Progenitor cell of endocrine pancreas (in vitro differentiated cells): Measurements from ENCODE around the gene ACTN4. TPM values are rescaled to one million over a fixed set of nuclear protein-coding genes. Genes with fewer than 3 reads are reported as not detected.

ENCODE experiments used
- DNase-seq: peaks from one replicate; pipeline ENCODE4 v3.0.0; 2021; ENCODE audit warnings: low spot score; ENCODE audit not compliant: unreplicated experiment
- H3K27ac Mint-ChIP-seq: 2 replicates; pipeline ENCODE4 v1.8.0; 2021; ENCODE audit warnings: mild to moderate bottlenecking, moderate library complexity, mixed read lengths
- H3K27me3 Mint-ChIP-seq: 2 replicates; pipeline ENCODE4 v1.8.0; 2021; ENCODE audit warnings: mixed read lengths
- H3K36me3 Mint-ChIP-seq: 2 replicates; pipeline ENCODE4 v1.8.0; 2022; ENCODE audit warnings: mixed read lengths; ENCODE audit not compliant: insufficient read depth
- H3K4me1 Mint-ChIP-seq: 2 replicates; pipeline ENCODE4 v1.8.0; 2021; ENCODE audit warnings: low read depth, mixed read lengths
- H3K4me3 Mint-ChIP-seq: 2 replicates; pipeline ENCODE4 v1.8.0; 2021; ENCODE audit warnings: low read depth, mild to moderate bottlenecking, moderate library complexity, mixed read lengths
- H3K9me3 Mint-ChIP-seq: 2 replicates; pipeline ENCODE4 v1.8.0; 2021; ENCODE audit warnings: low read depth, mixed read lengths
- CTCF ChIP-seq: fragments of 200-600 bp; sonication (generic); IDR thresholded peaks from one replicate; pipeline ENCODE4 v1.5.0; 2021; ENCODE audit warnings: antibody characterized with exemption, mild to moderate bottlenecking; ENCODE audit not compliant: unreplicated experiment
- total RNA-seq: library from RNA; stranded (reverse); gene quantifications from 2 replicates; pipeline ENCODE4 v1.2.1, GENCODE V29; 2021

ACTN4 gene
- total RNA-seq, 1 donor from 2014 or later = 639 TPM

- Mint-ChIP-seq H3K4me3 (no peak within 1 kb of the TSS), H3K9me3 (no peaks in the 10 kb centered on the region), H3K36me3 (no peaks in the 10 kb centered on the region), H3K27me3 (peaks cover 8% of the 10 kb centered on the region), H3K27ac (peak within 1 kb of the TSS; percentile 80), H3K4me1 (no peaks in the 10 kb centered on the region)
- DNase-seq = no peak
- no peak for TF ChIP-seq CTCF
These were observed 126.2 kb downstream of the ACTN4 start, which contains the start of gene LGALS7 for GRCh38 chr19:38773469-38774177. LGALS7 (minus strand) TSS chr19:38773517; CDS start chr19:38773492, 25 bp downstream.

GRCh38 chr19:38774181-38774950, 126.9 kb downstream of the ACTN4 start:
- DNase-seq = no peak
- no peak for TF ChIP-seq CTCF
- no peaks in the 10 kb centered on the region for H3K36me3 Mint-ChIP-seq
- H3K9me3 Mint-ChIP-seq = no peaks in the 10 kb centered on the region
- no peaks in the 10 kb centered on the region for H3K4me1 Mint-ChIP-seq
- peak overlapping the region; percentile 80 for H3K27ac Mint-ChIP-seq
- H3K4me3 Mint-ChIP-seq = no peak overlapping the region
- peaks cover 6% of the 10 kb centered on the region for H3K27me3 Mint-ChIP-seq

GRCh38 chr19:38778733-38779132, 131.3 kb downstream of the ACTN4 start:
- no peak for DNase-seq
- no peak overlapping the region for H3K27ac Mint-ChIP-seq
- H3K36me3 Mint-ChIP-seq = no peaks in the 10 kb centered on the region
- no peaks in the 10 kb centered on the region for H3K4me1 Mint-ChIP-seq
- no peak for TF ChIP-seq CTCF
- no peaks in the 10 kb centered on the region for H3K9me3 Mint-ChIP-seq
- H3K27me3 Mint-ChIP-seq = peaks cover 12% of the 10 kb centered on the region
- H3K4me3 Mint-ChIP-seq = no peak overlapping the region

- no peak overlapping the region for H3K4me3 Mint-ChIP-seq
- H3K4me1 Mint-ChIP-seq = no peaks in the 10 kb centered on the region
- no peak for TF ChIP-seq CTCF
- H3K27ac Mint-ChIP-seq = no peak overlapping the region
- peaks cover 7% of the 10 kb centered on the region for H3K27me3 Mint-ChIP-seq
- no peak for DNase-seq
- no peaks in the 10 kb centered on the region for H3K36me3 Mint-ChIP-seq
- H3K9me3 Mint-ChIP-seq = no peaks in the 10 kb centered on the region
These were observed 133.0 kb downstream of the ACTN4 start for GRCh38 chr19:38780443-38780842.

- no peak for TF ChIP-seq CTCF
- DNase-seq = no peak
- no peaks in the 10 kb centered on the region for H3K4me1 Mint-ChIP-seq
- H3K36me3 Mint-ChIP-seq = no peaks in the 10 kb centered on the region
- peak overlapping the region; percentile 10 for H3K27ac Mint-ChIP-seq
- peaks cover 7% of the 10 kb centered on the region for H3K27me3 Mint-ChIP-seq
- no peaks in the 10 kb centered on the region for H3K9me3 Mint-ChIP-seq
- H3K4me3 Mint-ChIP-seq = no peak overlapping the region
These were observed 133.6 kb downstream of the ACTN4 start for GRCh38 chr19:38781058-38781457.

Other genes starting within 250 kb of the ACTN4 start
- gene FAM98C, start 244.6 kb upstream of the ACTN4 start, total RNA-seq = 14.7 and 19.6 TPM in 2 replicates
- gene RASGRP4, start 221.4 kb upstream of the ACTN4 start, total RNA-seq = not detected in 2 replicates
- gene RYR1, start 214.0 kb upstream of the ACTN4 start, total RNA-seq = 0.65 and 1.4 TPM in 2 replicates
- 6.7 and 10.9 TPM in 2 replicates for gene MAP4K1, start 29.7 kb upstream of the ACTN4 start, total RNA-seq
- gene EIF3K, start 28.5 kb upstream of the ACTN4 start, total RNA-seq = 193 and 203 TPM in 2 replicates
- 4.1 and 5.0 TPM in 2 replicates for gene CAPN12, start 96.8 kb downstream of the ACTN4 start, total RNA-seq
- gene LGALS7, start 125.9 kb downstream of the ACTN4 start, total RNA-seq = 0.91 TPM in 1 of 2 replicates, not detected in the other
- not detected in 2 replicates for gene LGALS7B, start 141.6 kb downstream of the ACTN4 start, total RNA-seq
- 2.7 and 3.7 TPM in 2 replicates for gene LGALS4, start 165.3 kb downstream of the ACTN4 start, total RNA-seq
- gene ECH1, start 184.1 kb downstream of the ACTN4 start, total RNA-seq = 86.9 and 93.5 TPM in 2 replicates
- 444 and 461 TPM in 2 replicates for gene HNRNPL, start 202.3 kb downstream of the ACTN4 start, total RNA-seq
- 2.6 and 3.0 TPM in 2 replicates for gene RINL, start 230.6 kb downstream of the ACTN4 start, total RNA-seq